ENCODE measurements around the gene AKR1B1.

AKR1B1 gene

GRCh38 chr7:134469622-134470021 lies 10.7 kb upstream of the AKR1B1 start:
- DNase-seq (ENCODE audit: low spot score): no peak

GRCh38 chr7:134468475-134468874 lies 9.6 kb upstream of the AKR1B1 start:
- DNase-seq (ENCODE audit: low spot score): no peak

DNA sequence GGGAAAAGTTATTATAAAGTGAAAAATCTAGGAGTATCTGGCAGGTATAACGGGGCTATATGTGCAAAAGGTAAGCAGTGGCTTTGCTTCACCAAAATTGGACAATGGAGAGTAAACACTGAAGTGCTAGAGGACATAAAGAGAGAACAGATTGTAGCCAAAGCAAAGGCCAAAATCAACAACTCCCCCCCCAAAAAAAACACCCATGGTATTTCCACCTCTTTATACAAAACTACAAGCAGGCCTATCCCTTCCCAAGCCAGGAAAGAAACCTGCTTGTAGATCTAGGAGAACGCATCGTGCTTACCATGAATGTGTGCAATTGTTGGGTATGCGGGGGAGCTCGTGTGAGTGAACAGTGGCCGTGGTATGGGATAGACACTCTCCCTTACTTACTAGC lies 9.2 kb upstream of the AKR1B1 start:
- DNase-seq (ENCODE audit: low spot score): no peak

DNA sequence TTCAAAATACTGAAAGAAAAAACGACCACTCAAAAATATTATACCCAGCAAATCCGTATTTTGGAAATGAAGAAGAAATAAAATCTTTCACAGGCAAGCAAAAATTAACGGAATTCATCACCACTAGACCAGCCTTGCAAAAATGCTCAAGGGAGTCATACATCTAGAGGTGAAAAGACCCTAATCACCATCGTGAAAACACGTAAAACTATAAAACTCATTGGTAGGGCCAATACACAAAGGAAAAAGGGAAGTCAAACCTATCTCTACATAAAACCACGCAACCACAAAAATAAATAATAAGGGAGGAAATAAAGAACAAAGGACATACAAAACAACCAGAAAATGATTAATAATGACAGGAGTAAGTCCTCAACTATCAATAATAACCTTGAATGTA lies 6.6 kb upstream of the AKR1B1 start:
- no peak for DNase-seq (ENCODE audit: low spot score)

GRCh38 chr7:134464496-134464895 lies 5.6 kb upstream of the AKR1B1 start:
- no peak for DNase-seq (ENCODE audit: low spot score)

DNA sequence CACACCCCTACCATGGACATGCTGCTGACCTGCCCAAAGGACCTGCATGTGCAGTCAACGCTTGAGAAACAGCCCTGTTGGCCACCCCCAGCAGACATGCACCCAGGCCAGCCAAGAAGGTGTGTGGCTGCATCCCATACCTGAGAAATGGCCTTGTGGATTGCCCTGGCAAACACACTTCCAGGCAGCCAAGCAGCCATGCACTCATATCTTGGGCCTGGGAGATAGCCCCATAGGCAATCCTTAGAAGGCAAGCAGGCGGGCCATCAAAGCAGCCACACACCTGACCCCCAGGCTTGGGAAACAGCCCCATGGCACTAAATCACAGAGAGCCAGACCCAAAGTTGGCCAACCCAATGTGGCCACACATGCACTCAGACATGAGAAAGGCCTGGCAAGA lies 4.9 kb upstream of the AKR1B1 start:
- DNase-seq (ENCODE audit: low spot score): no peak

GRCh38 chr7:134462337-134462925 lies 3.5 kb upstream of the AKR1B1 start:
- DNase-seq (ENCODE audit: low spot score): peak; percentile 79

- no peak for DNase-seq (ENCODE audit: low spot score)
Observed at GRCh38 chr7:134461916-134462315, 3.0 kb upstream of the AKR1B1 start.

GRCh38 chr7:134459981-134460380 lies 1.1 kb upstream of the AKR1B1 start:
- no peak for DNase-seq (ENCODE audit: low spot score)

GRCh38 chr7:134458341-134458805 lies 527 bp downstream of the AKR1B1 start:
- peak; percentile 78 for DNase-seq (ENCODE audit: low spot score)

- DNase-seq (ENCODE audit: low spot score): no peak
Observed at GRCh38 chr7:134457210-134457609, 1.7 kb downstream of the AKR1B1 start.

GRCh38 chr7:134454277-134454676 lies 4.6 kb downstream of the AKR1B1 start:
- no peak for DNase-seq (ENCODE audit: low spot score)

GRCh38 chr7:134453518-134453917 lies 5.4 kb downstream of the AKR1B1 start:
- DNase-seq (ENCODE audit: low spot score): no peak

- no peak for DNase-seq (ENCODE audit: low spot score)
Observed at GRCh38 chr7:134452991-134453473, 5.9 kb downstream of the AKR1B1 start.

- no peak for DNase-seq (ENCODE audit: low spot score)
Observed at GRCh38 chr7:134452419-134452838, 6.5 kb downstream of the AKR1B1 start.

DNA sequence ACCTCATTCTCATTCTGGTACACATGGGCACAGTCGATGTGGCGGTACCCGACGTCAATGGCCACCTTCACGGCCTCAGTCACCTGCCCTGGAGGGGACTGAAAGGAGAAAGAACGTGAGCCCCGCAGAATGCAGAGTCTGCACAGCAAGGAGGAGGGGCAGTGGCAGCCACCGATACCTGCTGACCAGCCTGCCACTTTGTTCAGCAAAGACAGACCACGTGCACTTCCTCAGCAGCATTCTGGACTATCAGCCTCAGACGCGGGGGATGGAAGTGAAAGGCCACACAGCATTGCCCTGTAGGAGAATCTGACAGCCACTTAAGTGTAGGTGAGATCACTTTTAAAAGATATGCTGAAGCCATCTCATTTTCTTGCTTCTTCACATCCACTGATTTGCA lies 7.2 kb downstream of the AKR1B1 start:
- DNase-seq (ENCODE audit: low spot score): no peak

- no peak for DNase-seq (ENCODE audit: low spot score)
Observed at GRCh38 chr7:134450294-134451000, 8.5 kb downstream of the AKR1B1 start.

GRCh38 chr7:134449680-134450079 lies 9.2 kb downstream of the AKR1B1 start:
- DNase-seq (ENCODE audit: low spot score): no peak

DNA sequence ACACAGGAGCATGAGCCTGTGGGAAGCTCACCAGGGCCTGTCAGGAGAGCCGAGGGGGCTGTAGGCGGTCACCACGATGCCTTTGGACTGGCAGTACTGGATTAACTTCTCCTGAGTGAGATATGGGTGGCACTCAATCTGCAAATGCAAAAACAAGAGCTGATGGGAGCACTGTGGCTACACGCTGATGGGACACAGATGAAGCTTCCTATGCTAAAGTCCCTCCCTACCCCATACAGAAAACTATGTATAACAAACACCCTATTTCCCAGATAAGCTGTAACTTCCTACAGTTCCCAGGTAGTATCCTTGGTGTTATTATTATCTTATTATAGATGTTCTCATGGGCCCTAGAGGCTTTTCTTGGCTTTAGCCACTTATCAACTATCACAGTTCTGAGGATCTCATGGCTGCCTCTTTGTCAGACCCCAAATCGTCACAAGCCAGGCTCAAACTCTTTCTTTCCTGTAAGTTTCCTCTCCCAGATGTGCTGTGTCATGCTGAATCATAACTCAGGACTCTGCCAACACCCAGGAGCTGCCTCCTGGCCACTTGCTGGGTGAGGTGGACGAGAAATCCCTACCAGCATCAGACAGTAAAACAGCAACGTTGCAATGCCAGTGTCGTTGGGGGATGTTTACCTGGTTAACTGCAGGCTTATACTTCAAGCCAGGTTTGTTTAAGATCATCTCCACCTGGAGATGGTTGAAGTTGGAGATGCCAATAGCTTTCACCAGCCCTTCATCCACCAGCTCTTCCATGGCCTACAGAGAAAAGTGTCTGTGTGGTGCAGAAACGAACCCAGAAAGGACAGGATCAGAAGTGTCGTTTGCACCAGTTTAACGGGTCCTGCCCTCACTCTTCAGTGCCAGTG lies 10.3 kb downstream of the AKR1B1 start:
- peak; percentile 84 for DNase-seq (ENCODE audit: low spot score)

GRCh38 chr7:134447383-134447782 lies 11.5 kb downstream of the AKR1B1 start:
- DNase-seq (ENCODE audit: low spot score): no peak

DNA sequence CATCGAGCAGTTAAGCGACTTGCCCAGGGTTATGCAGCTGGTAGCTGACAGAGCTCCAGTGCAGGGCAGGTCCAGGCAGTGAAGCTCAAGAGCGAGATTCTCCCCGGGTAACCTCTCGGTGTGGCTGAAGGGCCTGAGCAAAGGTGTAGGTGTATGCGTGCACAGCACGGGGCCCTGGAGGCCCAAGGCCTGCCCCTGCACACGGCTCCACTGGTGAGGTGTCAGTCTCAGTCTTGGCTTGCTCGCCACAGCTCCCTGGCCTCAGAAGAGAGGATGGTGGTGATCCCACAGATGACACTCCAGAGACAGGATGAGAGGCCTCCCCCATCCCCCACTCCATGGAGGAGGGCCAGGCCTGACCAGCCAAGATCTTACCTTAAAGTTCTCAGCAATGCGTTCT lies 12.0 kb downstream of the AKR1B1 start:
- DNase-seq (ENCODE audit: low spot score): no peak

DNA sequence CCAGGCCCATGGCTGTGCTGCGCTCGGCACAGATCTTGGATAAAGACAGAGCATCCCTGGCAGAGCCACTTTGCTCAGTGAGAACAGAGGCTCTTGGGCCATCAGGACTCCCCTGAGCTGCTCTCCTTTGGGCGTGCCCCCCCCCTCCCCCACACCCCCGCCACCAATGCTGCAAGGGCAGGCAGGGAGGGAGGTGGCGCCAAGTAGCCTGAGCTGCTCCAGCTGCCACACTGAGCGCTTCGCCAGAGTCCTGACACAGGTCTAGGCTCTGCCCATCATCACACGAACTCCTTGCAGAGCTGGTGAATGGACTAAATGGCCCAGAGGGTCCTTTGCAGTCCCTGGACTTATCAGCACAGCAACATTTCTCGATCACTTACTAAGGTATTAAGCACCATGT lies 12.5 kb downstream of the AKR1B1 start:
- DNase-seq (ENCODE audit: low spot score): no peak

DNA sequence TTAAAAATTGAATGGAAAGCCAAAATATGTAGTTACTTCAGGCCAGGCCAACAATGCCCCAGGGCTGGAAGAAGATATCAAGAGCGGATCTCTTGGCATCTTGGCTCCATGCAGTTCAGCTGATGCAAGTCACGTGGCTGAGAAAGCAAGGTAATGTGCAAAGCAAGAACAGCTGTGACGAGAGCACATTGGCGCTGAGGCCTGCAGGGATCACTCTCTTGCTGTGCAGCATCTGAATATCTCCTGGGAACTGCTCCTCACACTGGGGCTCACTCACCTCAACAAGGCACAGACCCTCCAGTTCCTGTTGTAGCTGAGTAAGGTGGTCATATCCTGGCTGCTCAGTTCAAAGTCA lies 14.0 kb downstream of the AKR1B1 start:
- no peak for DNase-seq (ENCODE audit: low spot score)

Measured in GM03348 (cell line).